KOPT-K1 (cell line): ENCODE results near the gene MROH2A.
"Not testable (repeated sequence)": the region's sequence is repeated elsewhere in the genome, so short reads cannot be mapped to it uniquely, and the experiment has no call there.

Experiments used
- H3K27ac ChIP-seq: fragments of 200-600 bp; sonication (generic); 2 replicates; pipeline ENCODE4 v1.5.1; 2016; ENCODE audit warnings: antibody characterized with exemption, mild to moderate bottlenecking, low read depth, low read length; ENCODE audit not compliant: poor library complexity, severe bottlenecking
- H3K36me3 ChIP-seq: fragments of 200-600 bp; sonication (generic); 2 replicates; pipeline ENCODE4 v1.5.1; 2017; ENCODE audit warnings: antibody characterized with exemption, mild to moderate bottlenecking, low read length, moderate library complexity; ENCODE audit not compliant: insufficient read depth
- H3K9me3 ChIP-seq: fragments of 200-600 bp; sonication (generic); 2 replicates; pipeline ENCODE4 v1.5.1; 2017; ENCODE audit warnings: antibody characterized with exemption, low read length, mild to moderate bottlenecking; ENCODE audit not compliant: insufficient read depth, poor library complexity, severe bottlenecking

MROH2A gene

GRCh38 chr2:233778030-233778429 is at the start of gene MROH2A:
Gene MROH2A (plus strand): TSS chr2:233778330. CDS start chr2:233779359, 1,029 bp downstream.
- peaks cover 24% of the 10 kb centered on the region for H3K9me3 ChIP-seq
- H3K36me3 ChIP-seq: no peaks in the 10 kb centered on the region
- H3K27ac ChIP-seq: no peak within 1 kb of the TSS

- Histone ChIP-seq H3K36me3 (no peaks in the 10 kb centered on the region), H3K27ac (no peak within 1 kb of the TSS), H3K9me3 (no peaks in the 10 kb centered on the region)
These were observed 49.3 kb upstream of the MROH2A start, which contains the start of gene UGT1A3 for GRCh38 chr2:233728723-233729301. Gene UGT1A3 (plus strand): TSS chr2:233729042. CDS start chr2:233729127, 85 bp downstream.

DNA sequence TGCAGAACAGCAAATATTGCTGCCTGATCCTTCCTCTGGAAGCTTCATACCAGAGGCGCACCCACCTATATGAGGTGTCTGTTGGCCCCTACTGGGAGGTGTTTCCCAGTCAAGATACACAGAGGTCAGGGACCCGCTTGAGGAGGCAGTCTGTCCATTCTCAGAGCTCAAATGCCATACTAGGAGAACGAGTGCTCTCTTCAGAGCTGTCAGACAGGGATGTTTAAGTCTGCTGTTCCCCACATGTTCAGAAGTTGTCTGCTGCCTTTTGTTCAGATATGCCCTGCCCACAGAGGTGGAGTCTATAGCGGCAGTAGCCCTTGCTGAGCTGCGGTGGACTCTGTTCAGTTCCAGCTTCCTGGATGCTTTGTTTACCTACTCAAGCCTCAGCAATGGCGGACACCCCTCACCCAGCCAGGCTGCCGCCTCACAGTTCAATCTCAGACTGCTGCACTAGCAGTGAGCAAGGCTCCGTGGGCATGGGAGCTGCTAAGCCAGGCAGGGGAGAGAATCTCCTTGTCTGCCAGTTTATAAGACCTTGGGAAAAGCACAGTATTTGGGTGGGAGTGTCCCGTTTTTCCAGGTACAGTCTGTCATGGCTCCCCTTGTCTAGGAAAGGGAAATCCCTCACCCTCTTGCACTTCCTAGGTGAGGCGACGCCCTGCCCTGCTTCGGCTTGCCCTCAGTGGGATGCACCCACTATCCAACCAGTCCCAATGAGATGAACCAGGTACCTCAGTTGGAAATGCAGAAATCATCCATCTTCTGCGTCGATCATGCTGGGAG is 41.1 kb upstream of the MROH2A start:
- not testable (repeated sequence) for H3K9me3 ChIP-seq, H3K27ac ChIP-seq, H3K36me3 ChIP-seq

DNA sequence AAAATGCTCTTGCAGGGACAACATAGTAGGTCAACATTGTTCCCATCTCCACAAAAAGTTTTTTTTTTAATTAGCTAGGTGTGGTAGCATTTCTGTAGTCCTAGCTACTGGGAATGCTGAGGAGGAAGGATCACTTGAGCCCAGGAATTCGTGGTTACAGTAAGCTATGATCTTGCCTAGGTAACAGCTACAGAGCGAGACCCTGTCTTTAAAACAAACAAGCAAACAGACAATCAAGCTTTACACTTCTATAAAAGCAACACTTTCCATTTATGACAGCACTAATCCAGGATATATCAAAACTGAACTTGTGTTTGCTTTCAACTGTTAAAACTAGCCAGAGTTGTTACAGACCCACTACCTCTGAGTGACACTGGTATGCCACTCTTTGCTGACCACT is 37.3 kb upstream of the MROH2A start:
- Histone ChIP-seq H3K36me3 (no peaks in the 10 kb centered on the region), H3K9me3 (peaks cover 4% of the 10 kb centered on the region), H3K27ac (no peak overlapping the region)

GRCh38 chr2:233743464-233744259 is 34.5 kb upstream of the MROH2A start:
- no peak overlapping the region for H3K27ac ChIP-seq
- H3K9me3 ChIP-seq: no peaks in the 10 kb centered on the region
- H3K36me3 ChIP-seq: no peaks in the 10 kb centered on the region

DNA sequence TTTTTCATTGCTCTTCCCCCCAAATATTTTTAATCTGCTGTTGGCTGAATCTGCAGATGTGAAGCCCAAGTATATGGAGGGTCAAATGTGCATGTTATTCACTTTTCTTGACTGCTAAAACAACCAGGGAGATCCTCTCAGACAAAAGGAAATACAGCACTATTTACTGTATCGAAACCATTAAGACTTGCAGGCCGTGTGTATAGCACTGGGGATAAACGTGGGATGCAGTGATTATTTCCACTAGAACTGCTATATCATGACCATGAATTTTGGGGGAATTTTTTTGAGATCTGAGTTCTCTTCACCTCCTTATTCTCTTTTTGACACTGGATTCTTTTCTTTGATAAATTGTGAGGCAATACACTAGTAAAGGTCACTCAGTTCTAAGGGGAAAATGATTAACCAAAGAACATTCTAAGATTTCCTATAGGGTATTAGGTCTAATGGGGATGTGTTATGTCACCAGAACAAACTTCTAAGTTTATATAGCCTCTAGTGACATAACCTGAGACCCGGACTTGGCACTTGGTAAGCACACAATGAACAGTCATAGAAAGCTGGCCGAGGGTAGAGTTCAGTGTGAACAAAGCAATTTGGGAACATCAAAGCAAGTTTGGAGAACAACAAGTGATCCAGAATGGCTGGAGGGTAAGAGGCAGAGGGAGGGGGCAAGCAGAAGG is 32.9 kb upstream of the MROH2A start:
- no peak overlapping the region for H3K27ac ChIP-seq
- H3K9me3 ChIP-seq: peaks cover 2% of the 10 kb centered on the region
- no peaks in the 10 kb centered on the region for H3K36me3 ChIP-seq

GRCh38 chr2:233745838-233746237 is 32.3 kb upstream of the MROH2A start:
- not testable (repeated sequence) for H3K9me3 ChIP-seq, H3K27ac ChIP-seq, H3K36me3 ChIP-seq

DNA sequence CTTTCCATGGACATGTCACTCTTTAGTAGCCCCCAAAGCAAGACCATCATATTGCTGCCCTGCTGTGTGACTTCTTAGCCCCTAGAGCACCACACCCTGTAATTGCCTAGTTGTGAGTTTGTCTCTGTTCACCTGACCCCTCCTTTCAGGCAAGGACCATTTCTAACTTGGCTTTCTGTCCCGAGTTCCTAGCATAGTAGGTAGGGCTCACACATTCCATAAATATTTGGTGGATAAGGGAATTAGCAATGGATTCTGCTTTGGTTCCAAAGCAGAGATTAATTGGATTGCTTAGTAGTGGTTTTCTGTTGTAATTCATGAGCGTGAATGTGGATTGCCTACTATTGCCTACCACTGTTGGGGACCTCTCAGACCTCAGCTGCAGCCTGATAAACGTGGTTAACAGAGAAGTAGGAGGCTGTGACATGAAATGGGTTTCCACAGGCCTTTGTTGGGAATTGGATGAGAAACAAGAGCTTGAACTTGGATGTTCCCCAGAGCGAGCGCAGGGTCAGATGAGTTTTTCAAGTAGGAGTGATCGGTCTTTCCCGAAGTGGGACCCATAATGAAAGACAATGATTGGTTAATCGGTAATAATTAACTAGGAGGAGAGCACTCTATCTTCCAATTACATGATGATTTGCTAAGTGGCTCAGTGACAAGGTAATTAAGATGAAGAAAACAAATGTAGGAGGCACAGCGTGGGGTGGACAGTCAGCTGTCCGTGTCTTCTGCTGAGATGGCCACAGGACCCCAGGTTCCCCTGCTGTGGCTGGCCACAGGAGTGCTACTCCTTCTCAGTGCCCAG is 31.5 kb upstream of the MROH2A start:
- no peaks in the 10 kb centered on the region for H3K36me3 ChIP-seq
- H3K9me3 ChIP-seq: peaks cover 16% of the 10 kb centered on the region
- H3K27ac ChIP-seq: no peak overlapping the region

DNA sequence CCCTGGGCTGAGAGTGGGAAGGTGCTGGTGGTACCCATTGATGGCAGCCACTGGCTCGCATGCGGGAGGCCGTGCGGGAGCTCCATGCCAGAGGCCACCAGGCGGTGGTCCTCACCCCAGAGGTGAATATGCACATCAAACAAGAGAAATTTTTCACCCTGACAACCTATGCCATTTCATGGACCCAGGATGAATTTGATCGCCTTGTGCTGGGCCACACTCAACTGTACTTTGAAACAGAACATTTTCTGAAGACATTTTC is 30.9 kb upstream of the MROH2A start:
- Histone ChIP-seq H3K36me3 (no peaks in the 10 kb centered on the region), H3K9me3 (peaks cover 17% of the 10 kb centered on the region), H3K27ac (no peak overlapping the region)

DNA sequence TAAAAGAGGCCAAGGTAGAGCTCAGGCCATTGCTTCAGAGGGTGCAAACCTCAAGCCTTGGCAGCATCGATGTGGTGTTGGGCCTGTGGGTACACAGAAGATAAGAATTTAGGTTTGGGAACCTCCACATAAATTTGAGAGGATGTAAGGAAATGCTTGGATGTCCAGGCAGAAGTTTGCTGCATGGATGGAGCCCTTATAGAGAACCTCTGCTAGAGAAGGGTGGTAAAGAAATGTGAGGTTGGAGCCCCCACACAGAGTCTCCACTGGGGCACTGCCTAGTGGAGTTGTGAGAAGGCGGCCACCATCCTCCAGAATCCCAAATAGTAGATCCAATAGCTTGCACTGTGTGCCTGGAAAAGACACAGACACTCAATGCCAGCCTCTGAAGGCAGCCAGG is 27.4 kb upstream of the MROH2A start:
- not testable (repeated sequence) for H3K36me3 ChIP-seq, H3K27ac ChIP-seq
- H3K9me3 ChIP-seq: peaks cover 17% of the 10 kb centered on the region

DNA sequence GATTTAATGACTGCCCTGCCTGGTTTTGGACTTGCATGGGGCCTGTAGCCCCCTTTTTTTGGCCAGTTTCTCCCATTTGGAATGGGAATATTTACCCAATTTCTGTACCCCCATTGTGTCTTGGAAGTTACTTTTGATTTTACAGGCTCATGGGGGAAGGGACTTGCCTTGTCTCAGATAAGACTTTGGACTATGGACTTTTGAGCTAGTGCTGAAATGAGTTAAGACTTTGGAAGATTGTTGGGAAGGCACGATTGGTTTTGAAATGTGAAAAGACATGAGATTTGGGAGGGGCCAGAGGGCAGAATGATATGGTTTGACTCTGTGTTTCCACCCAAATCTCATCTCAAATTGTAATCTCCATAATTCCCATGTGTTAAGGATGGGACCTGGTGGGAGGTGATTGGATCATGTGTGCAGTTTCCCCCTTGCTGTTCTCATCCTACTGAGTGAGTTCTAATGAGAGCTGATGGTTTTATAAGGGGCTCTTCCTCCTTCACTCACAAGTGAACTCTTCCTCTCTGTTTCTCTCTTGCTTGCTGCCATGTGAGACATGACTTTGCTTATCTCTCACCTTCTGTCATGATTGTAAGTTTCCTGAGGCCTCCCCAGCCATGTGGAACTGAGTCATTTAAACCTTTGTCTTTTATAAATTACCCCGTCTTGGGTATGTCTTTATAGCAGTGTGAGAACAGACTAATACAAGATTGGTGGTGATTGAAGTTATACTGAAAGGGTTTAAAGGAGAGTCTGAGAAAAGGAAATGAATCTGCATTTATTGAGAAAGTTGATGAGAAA is 26.7 kb upstream of the MROH2A start:
- H3K27ac ChIP-seq, H3K36me3 ChIP-seq: not testable (repeated sequence)
- peaks cover 17% of the 10 kb centered on the region for H3K9me3 ChIP-seq

GRCh38 chr2:233754872-233755611 is 23.1 kb upstream of the MROH2A start:
- Histone ChIP-seq H3K9me3 (peaks cover 17% of the 10 kb centered on the region), H3K27ac (no peak overlapping the region), H3K36me3 (no peaks in the 10 kb centered on the region)

- no peaks in the 10 kb centered on the region for H3K36me3 ChIP-seq
- H3K27ac ChIP-seq: no peak overlapping the region
- H3K9me3 ChIP-seq: peaks cover 2% of the 10 kb centered on the region
These were observed 21.6 kb upstream of the MROH2A start for GRCh38 chr2:233756429-233757081.
